Suprapubic skin (tissue), 4 donors: Measurements from ENCODE around the gene PNPLA2.

Experiments
- EP300 ChIP-seq: sonication (generic); formaldehyde crosslinking; IDR thresholded peaks from one replicate; pipeline ENCODE4 v1.6.1; 2017; ENCODE audit warnings: antibody characterized with exemption
- POLR2A ChIP-seq, 2 donors: fragments of 450-650 bp; IDR thresholded peaks; one replicate each; pipeline ENCODE4 v1.6.1; 2017; ENCODE audit warnings: antibody characterized with exemption in 2 of 2, mild to moderate bottlenecking in 2 of 2, moderate library complexity in 2 of 2
- POLR2AphosphoS5 ChIP-seq, 3 donors: sonication (generic); formaldehyde crosslinking; IDR thresholded peaks; one replicate each; pipeline ENCODE4 v1.6.1; 2017; ENCODE audit warnings: antibody characterized with exemption in 3 of 3
- TF ChIP-seq, protein P1 (sequence below), 2 donors: fragments of 200-600 bp in 1 of 2; fragments of 450-650 bp in 1 of 2; sonication (generic) in 1 of 2; IDR thresholded peaks; one replicate each; pipeline ENCODE4 v1.5.1; 2016 to 2019; ENCODE audit warnings: antibody characterized with exemption in 2 of 2, mild to moderate bottlenecking in 1 of 2, moderate library complexity in 1 of 2

DNA sequence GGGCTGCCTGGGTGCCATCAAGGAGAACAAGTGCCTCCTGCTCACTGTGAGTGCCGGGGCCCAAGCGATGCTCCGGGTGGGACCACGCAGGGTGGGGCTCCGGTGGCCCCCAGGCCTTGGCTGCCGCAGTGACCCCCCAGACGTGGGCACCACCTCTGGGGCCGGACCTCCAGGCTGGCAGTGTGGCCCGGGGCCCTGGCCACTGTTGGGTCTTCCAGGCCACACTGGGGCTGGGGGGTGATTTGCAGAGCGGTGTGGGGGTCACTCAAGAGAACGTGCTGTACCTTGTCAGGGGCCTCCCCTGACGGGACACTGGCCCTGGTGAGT, 43.9 kb downstream of the PNPLA2 start:
- TF ChIP-seq, protein P1, sequence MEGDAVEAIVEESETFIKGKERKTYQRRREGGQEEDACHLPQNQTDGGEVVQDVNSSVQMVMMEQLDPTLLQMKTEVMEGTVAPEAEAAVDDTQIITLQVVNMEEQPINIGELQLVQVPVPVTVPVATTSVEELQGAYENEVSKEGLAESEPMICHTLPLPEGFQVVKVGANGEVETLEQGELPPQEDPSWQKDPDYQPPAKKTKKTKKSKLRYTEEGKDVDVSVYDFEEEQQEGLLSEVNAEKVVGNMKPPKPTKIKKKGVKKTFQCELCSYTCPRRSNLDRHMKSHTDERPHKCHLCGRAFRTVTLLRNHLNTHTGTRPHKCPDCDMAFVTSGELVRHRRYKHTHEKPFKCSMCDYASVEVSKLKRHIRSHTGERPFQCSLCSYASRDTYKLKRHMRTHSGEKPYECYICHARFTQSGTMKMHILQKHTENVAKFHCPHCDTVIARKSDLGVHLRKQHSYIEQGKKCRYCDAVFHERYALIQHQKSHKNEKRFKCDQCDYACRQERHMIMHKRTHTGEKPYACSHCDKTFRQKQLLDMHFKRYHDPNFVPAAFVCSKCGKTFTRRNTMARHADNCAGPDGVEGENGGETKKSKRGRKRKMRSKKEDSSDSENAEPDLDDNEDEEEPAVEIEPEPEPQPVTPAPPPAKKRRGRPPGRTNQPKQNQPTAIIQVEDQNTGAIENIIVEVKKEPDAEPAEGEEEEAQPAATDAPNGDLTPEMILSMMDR (IDR thresholded peaks at IDR 0.05): no peak
- TF ChIP-seq POLR2AphosphoS5 (IDR thresholded peaks at IDR 0.05) (no peak), POLR2A (IDR thresholded peaks at IDR 0.05) (no peak), EP300 (no peak)
